ENCODE results near the gene SBSN. TPM values are rescaled to one million over a fixed set of nuclear protein-coding genes. Genes with fewer than 3 reads are reported as not detected.

SBSN gene
- total and polyA plus RNA-seq, 10 of the 15 experiments (the other 5 are each of a cell fraction or from before 2014, with no cell fraction given) = 0.09 TPM; not detected in 9

DNA sequence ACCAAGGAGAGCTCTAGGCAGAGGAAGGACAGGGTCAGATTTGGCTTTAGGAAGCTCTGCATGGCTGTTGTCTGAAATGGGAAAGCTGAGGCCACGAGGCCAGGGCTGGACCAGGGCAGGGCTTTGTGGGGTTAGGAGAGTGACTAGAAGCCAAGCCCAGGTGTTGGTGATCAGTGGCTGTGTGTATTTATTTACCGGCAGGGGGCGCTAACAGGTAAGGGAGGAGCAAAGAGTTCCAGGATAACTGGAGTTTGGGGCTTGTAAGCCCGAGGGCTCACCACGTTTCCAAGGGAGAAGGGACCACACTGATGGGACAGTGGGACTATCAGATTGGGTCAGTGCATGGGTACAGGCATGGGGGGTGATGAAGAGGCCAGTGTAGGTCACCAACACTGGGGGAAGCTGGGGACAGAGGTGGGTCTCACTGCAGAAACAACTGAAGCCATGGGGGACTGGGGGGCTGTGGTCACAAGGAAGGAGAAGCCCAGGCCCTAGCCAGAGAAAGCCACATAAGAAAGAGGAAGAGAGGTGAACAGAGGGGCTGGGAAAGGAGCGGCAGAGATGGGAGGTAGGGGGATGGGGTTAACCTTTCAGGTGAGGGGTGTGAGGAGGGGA, 21.2 kb upstream of the SBSN start:
- no TSS peak for BruUV-seq (replicated peaks)
- Histone ChIP-seq H3K79me2 (ENCODE audit: control insufficient read depth, insufficient read depth, low read length) (peaks cover 17% of the 10 kb centered on the region), H2AFZ (ENCODE audit: control insufficient read depth, low read depth, low read length) (no peak overlapping the region), H3K4me1 (ENCODE audit: control insufficient read depth, insufficient read depth, low read length) (peaks cover 15% of the 10 kb centered on the region), H3K4me2 (ENCODE audit: control insufficient read depth, insufficient read depth) (no peak overlapping the region; the same call in 1 of the 2 replicates), H3K27ac (ENCODE audit: control insufficient read depth, insufficient read depth) (no peak overlapping the region), H3K9me3 (replicated peaks; ENCODE audit: control insufficient read depth, insufficient read depth, low read length) (no peaks in the 10 kb centered on the region), H3K36me3 (ENCODE audit: control insufficient read depth in 2 of 2, insufficient read depth in 2 of 2, low read length in 1 of 2) (no peaks in the 10 kb centered on the region), H4K20me1 (ENCODE audit: control insufficient read depth, insufficient read depth) (no peaks in the 10 kb centered on the region), H3K4me3 (no peak overlapping the region), H3K9ac (ENCODE audit: control insufficient read depth, insufficient read depth, low read length) (no peak overlapping the region), H3K27me3 (replicated peaks in 1 of 2; ENCODE audit: control insufficient read depth in 2 of 2, insufficient read depth in 2 of 2, low read length in 1 of 2) (no peaks in the 10 kb centered on the region)
- RAD21 ChIA-PET (ENCODE audit: unreplicated experiment) = interaction anchor here (1.0 to 1.5 kb wide), 8 partner anchors 39 to 199 kb away, joined by 3 to 10 read pairs (median 3); partner anchors contain the start of gene LIN37
- SMC1A ChIA-PET (ENCODE audit: uncharacterized antibody, unreplicated experiment) = interaction anchor here (0.7 to 2.7 kb wide), 6 partner anchors 39 to 147 kb away, joined by 3 to 12 read pairs (median 7); no protein-coding TSS in a partner anchor
- no peak for DNase-seq (ENCODE audit: low read depth, low spot score)
- 16% methylated on average over 6 of the region's 6 CpGs for WGBS (ENCODE audit: insufficient coverage, insufficient replicate concordance, low lambda C conversion rate, missing lambda C conversion rate)
- TF ChIP-seq RAD21 (IDR thresholded peaks at IDR 0.05; ENCODE audit: insufficient read depth, low read depth, low read length) = peak; percentile 72
- 0 out of 2 replicates have a peak, but pooled peaks have one; percentile 56 for TF ChIP-seq HDGF (IDR thresholded peaks at IDR 0.05)
- TF ChIP-seq CBX5 (IDR thresholded peaks at IDR 0.05; ENCODE audit: low read depth) = no peak
- TF ChIP-seq, protein P1, sequence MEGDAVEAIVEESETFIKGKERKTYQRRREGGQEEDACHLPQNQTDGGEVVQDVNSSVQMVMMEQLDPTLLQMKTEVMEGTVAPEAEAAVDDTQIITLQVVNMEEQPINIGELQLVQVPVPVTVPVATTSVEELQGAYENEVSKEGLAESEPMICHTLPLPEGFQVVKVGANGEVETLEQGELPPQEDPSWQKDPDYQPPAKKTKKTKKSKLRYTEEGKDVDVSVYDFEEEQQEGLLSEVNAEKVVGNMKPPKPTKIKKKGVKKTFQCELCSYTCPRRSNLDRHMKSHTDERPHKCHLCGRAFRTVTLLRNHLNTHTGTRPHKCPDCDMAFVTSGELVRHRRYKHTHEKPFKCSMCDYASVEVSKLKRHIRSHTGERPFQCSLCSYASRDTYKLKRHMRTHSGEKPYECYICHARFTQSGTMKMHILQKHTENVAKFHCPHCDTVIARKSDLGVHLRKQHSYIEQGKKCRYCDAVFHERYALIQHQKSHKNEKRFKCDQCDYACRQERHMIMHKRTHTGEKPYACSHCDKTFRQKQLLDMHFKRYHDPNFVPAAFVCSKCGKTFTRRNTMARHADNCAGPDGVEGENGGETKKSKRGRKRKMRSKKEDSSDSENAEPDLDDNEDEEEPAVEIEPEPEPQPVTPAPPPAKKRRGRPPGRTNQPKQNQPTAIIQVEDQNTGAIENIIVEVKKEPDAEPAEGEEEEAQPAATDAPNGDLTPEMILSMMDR (IDR thresholded peaks at IDR 0.05 in 2 of 3, conservative IDR thresholded peaks at IDR 0.05 in 1 of 3; ENCODE audit: control insufficient read depth in 2 of 3, extremely low read depth in 1 of 3, insufficient read depth in 1 of 3, low read depth in 3 of 3, low read length in 3 of 3) = peak; percentile 65 to 87 (median 83)
- peak; percentile 71 for TF ChIP-seq SMC3 (IDR thresholded peaks at IDR 0.05; ENCODE audit: borderline replicate concordance, low read length)
- no peak for TF ChIP-seq EZH2 (IDR thresholded peaks at IDR 0.05; ENCODE audit: borderline replicate concordance, control insufficient read depth, low read depth, low read length)
- no peak for TF ChIP-seq MYB (IDR thresholded peaks at IDR 0.05; ENCODE audit: borderline replicate concordance, low read depth, low read length)
- 0 out of 2 replicates have a peak, but pooled peaks have one; percentile 44 for TF ChIP-seq NBN (IDR thresholded peaks at IDR 0.05)
- TF ChIP-seq, protein P2, sequence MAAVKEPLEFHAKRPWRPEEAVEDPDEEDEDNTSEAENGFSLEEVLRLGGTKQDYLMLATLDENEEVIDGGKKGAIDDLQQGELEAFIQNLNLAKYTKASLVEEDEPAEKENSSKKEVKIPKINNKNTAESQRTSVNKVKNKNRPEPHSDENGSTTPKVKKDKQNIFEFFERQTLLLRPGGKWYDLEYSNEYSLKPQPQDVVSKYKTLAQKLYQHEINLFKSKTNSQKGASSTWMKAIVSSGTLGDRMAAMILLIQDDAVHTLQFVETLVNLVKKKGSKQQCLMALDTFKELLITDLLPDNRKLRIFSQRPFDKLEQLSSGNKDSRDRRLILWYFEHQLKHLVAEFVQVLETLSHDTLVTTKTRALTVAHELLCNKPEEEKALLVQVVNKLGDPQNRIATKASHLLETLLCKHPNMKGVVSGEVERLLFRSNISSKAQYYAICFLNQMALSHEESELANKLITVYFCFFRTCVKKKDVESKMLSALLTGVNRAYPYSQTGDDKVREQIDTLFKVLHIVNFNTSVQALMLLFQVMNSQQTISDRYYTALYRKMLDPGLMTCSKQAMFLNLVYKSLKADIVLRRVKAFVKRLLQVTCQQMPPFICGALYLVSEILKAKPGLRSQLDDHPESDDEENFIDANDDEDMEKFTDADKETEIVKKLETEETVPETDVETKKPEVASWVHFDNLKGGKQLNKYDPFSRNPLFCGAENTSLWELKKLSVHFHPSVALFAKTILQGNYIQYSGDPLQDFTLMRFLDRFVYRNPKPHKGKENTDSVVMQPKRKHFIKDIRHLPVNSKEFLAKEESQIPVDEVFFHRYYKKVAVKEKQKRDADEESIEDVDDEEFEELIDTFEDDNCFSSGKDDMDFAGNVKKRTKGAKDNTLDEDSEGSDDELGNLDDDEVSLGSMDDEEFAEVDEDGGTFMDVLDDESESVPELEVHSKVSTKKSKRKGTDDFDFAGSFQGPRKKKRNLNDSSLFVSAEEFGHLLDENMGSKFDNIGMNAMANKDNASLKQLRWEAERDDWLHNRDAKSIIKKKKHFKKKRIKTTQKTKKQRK (IDR thresholded peaks at IDR 0.05; ENCODE audit: low read depth, low read length) = no peak
- peak; percentile 30 for ATAC-seq
- intact Hi-C loops (cut with micrococcal nuclease; ENCODE audit: unreplicated experiment) (loop anchor here (1.0 to 5.0 kb wide), 3 partner anchors 43 to 383 kb away; partner anchors contain the start of gene HAUS5), in situ Hi-C loops (cut with MboI) (no loop called here)
- POLR2A ChIA-PET = interaction anchor here (1.0 kb wide), 1 partner anchor 59 kb away, joined by 4 read pairs; no protein-coding TSS in a partner anchor
- FAIRE-seq = peak; percentile 65
- CTCF ChIA-PET = interaction anchor here (0.7 to 4.7 kb wide), 36 partner anchors 8 to 359 kb away, joined by 3 to 63 read pairs (median 4); partner anchors contain the start of genes COX6B1, ETV2, LIN37 and TYROBP

Measured in GM12878 (cell line).